Calu3 (cell line): Measurements from ENCODE around the gene CSTPP1. TPM values are rescaled to one million over a fixed set of nuclear protein-coding genes. Genes with fewer than 3 reads are reported as not detected.
A peak's percentile ranks its signal among the peaks of the same experiment; 100 is the strongest.

ENCODE experiments used
- BruUV-seq: library from RNA; stranded (reverse); fragments of 400-500 nt; replicated peaks from 2 replicates; lab custom pipeline; 2021; lab: Mats Ljungman, UMichigan
- CTCF ChIA-PET: fragments of 300-600 bp; sonication (Branson Sonifier 250); formaldehyde crosslinking; loops from one replicate; lab custom pipeline; 2022; ENCODE audit warnings: antibody characterized with exemption; lab: Charles Lee
- DNase-seq: peaks from one replicate; pipeline ENCODE4 v3.0.0; 2022
- H3K27ac Mint-ChIP-seq: one replicate; pipeline ENCODE4 v1.8.0; 2022; ENCODE audit warnings: mixed read lengths; ENCODE audit not compliant: unreplicated experiment
- H3K27me3 Mint-ChIP-seq: one replicate; pipeline ENCODE4 v1.8.0; 2022; ENCODE audit warnings: mixed read lengths; ENCODE audit not compliant: unreplicated experiment
- H3K36me3 Mint-ChIP-seq: one replicate; pipeline ENCODE4 v1.8.0; 2022; ENCODE audit warnings: mild to moderate bottlenecking, moderate library complexity, mixed read lengths; ENCODE audit not compliant: insufficient read depth, unreplicated experiment
- H3K4me1 Mint-ChIP-seq: one replicate; pipeline ENCODE4 v1.8.0; 2022; ENCODE audit warnings: mild to moderate bottlenecking, low read depth, mixed read lengths; ENCODE audit not compliant: unreplicated experiment
- H3K4me3 Mint-ChIP-seq: one replicate; pipeline ENCODE4 v1.8.0; 2022; ENCODE audit warnings: mild to moderate bottlenecking, low read depth, moderate library complexity, mixed read lengths; ENCODE audit not compliant: unreplicated experiment
- H3K9me3 Mint-ChIP-seq: one replicate; pipeline ENCODE4 v1.8.0; 2022; ENCODE audit warnings: low read depth, mixed read lengths; ENCODE audit not compliant: unreplicated experiment
- intact Hi-C: fragments of 100-400 bp; cut with micrococcal nuclease; formaldehyde crosslinking; loops from one replicate; pipeline ENCODE4 v1.10.0; 2022; ENCODE audit not compliant: unreplicated experiment
- total RNA-seq: library from RNA; stranded (reverse); gene quantifications from 2 replicates; pipeline ENCODE4 v1.2.3, GENCODE V29; 2022
- TF ChIP-seq, protein P1 (sequence below): fragments of 200-600 bp; IDR thresholded peaks from one replicate; pipeline ENCODE4 v1.8.0; 2022; ENCODE audit warnings: antibody characterized with exemption; ENCODE audit not compliant: unreplicated experiment

The CSTPP1 gene
- total RNA-seq, 1 experiment from 2014 or later, result 23.2 TPM

DNA sequence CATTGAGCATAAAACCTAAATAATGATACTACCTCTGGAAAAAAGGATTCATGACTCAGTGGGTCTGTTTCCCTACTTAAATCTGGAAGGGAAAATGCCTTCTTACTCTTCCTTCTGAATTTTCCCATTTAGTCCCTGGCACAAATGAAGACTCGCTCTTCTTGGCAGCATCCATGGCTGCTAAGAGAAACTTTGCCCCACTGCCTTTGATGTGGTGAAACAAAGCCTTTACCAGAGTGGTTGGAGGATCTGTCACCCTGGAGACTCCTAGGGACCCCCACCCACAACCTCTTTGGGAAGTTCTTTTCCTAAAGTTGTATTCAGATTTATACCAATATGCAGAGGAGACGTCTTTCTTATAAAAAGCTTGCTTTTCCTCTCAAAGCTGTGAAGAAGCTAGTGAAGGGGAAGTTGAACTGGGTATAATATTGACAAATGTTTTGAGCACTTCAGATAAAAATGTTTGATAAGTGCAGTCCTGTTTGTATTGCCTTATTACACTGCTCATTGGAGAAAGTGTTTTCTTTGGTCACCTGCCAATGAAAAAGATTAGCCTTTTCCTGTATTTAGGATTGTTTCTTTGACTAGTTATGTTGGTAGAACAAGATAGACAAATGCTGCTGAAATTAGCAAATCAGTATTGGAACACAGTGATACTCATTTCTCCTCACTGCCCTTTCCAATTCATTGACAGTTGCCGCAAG, 162.8 kb downstream of the CSTPP1 start:
- no peaks in the 10 kb centered on the region for H3K36me3 Mint-ChIP-seq
- no TSS peak for BruUV-seq
- no peak overlapping the region for H3K27ac Mint-ChIP-seq
- intact Hi-C loops, result no loop called here
- no peak overlapping the region for H3K4me3 Mint-ChIP-seq
- TF ChIP-seq, protein P1, sequence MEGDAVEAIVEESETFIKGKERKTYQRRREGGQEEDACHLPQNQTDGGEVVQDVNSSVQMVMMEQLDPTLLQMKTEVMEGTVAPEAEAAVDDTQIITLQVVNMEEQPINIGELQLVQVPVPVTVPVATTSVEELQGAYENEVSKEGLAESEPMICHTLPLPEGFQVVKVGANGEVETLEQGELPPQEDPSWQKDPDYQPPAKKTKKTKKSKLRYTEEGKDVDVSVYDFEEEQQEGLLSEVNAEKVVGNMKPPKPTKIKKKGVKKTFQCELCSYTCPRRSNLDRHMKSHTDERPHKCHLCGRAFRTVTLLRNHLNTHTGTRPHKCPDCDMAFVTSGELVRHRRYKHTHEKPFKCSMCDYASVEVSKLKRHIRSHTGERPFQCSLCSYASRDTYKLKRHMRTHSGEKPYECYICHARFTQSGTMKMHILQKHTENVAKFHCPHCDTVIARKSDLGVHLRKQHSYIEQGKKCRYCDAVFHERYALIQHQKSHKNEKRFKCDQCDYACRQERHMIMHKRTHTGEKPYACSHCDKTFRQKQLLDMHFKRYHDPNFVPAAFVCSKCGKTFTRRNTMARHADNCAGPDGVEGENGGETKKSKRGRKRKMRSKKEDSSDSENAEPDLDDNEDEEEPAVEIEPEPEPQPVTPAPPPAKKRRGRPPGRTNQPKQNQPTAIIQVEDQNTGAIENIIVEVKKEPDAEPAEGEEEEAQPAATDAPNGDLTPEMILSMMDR, result no peak
- DNase-seq, result peak; percentile 1
- H3K27me3 Mint-ChIP-seq, result no peaks in the 10 kb centered on the region
- CTCF ChIA-PET, result no interaction called here
- H3K4me1 Mint-ChIP-seq, result peaks cover 20% of the 10 kb centered on the region
- peaks cover 5% of the 10 kb centered on the region for H3K9me3 Mint-ChIP-seq

DNA sequence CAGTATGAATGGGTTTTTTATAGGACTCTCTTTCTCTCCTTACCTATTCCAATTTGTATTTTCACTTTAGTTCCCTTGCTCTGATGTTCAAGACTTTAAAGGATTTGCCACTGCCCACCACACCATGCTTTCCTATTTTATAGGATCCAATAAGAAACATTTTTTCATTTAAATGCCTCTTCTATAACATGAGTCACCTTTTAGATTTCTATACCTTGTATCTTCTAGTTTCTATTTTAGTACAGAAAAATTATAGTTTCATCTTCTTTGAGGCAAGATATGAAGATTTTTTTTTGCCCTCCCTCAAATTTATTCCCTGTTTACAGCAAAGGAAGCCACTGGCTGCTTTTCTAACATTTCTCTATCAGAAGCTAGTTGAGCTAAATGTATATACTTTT, 163.4 kb downstream of the CSTPP1 start:
- no peaks in the 10 kb centered on the region for H3K27me3 Mint-ChIP-seq
- peaks cover 22% of the 10 kb centered on the region for H3K4me1 Mint-ChIP-seq
- DNase-seq, result no peak
- H3K9me3 Mint-ChIP-seq, result peaks cover 5% of the 10 kb centered on the region
- no peak overlapping the region for H3K27ac Mint-ChIP-seq
- H3K36me3 Mint-ChIP-seq, result no peaks in the 10 kb centered on the region
- CTCF ChIA-PET, result no interaction called here
- BruUV-seq, result no TSS peak
- H3K4me3 Mint-ChIP-seq, result no peak overlapping the region
- TF ChIP-seq, protein P1, result no peak
- intact Hi-C loops, result no loop called here

DNA sequence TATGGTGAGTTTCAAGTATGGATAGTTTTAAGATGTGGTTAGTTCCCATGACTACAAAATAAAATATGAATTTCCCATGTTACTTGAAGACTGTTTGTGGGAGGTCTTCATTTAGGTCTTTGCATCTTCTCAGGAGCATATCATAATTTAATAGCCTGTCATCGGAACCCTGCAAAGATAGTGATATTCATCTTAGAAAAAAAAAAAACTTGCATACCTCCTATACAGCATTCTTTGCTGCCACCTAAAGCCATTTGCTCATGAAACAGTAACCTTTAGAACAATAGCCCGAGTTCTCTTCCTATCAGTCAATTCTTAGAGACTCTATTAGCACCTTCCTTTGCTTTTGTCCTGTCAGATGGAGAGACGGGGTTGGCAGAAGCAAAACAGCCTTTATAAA, 164.8 kb downstream of the CSTPP1 start:
- no peak for DNase-seq
- peaks cover 22% of the 10 kb centered on the region for H3K4me1 Mint-ChIP-seq
- no peak overlapping the region for H3K4me3 Mint-ChIP-seq
- no peak overlapping the region for H3K27ac Mint-ChIP-seq
- CTCF ChIA-PET, result no interaction called here
- peaks cover 5% of the 10 kb centered on the region for H3K9me3 Mint-ChIP-seq
- intact Hi-C loops, result no loop called here
- no TSS peak for BruUV-seq
- H3K27me3 Mint-ChIP-seq, result no peaks in the 10 kb centered on the region
- TF ChIP-seq, protein P1, result no peak
- H3K36me3 Mint-ChIP-seq, result no peaks in the 10 kb centered on the region

DNA sequence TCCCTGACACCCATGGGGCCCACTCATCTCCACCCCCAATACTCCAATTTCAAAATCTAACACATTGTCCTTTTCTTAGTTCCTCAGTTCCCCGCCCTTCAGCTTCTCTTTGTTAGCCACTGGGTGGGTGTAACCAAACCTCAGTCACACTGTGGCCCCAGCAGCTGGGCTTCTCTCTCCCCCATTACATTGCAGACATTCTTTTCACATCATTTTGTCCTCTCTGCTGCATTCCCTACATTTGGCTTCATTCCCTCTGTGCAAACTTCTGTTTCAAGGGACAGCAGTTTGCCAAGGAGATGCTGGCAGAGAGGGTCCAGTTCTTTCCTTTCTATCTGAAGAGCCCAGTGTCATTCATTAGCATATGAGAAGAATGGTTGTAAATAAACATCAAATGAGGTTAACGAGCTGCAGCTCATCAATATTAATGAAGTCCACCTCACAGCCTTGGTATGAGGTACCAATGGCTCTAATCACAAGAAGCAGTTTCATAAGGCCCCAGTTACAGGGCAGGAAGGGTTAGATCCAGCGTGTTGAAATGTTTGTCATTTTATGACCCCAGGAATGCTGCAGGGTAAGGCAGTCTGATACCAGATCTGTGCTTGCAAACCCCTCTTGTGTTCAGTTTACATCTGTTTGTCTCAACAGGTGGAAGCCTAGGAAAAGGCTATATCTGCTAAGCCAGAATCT, 167.8 kb downstream of the CSTPP1 start:
- Mint-ChIP-seq H3K4me3 (no peak overlapping the region), H3K27me3 (no peaks in the 10 kb centered on the region), H3K27ac (no peak overlapping the region), H3K9me3 (no peaks in the 10 kb centered on the region), H3K4me1 (peaks cover 16% of the 10 kb centered on the region), H3K36me3 (no peaks in the 10 kb centered on the region)
- intact Hi-C loops, result no loop called here
- TF ChIP-seq, protein P1, result no peak
- BruUV-seq, result no TSS peak
- CTCF ChIA-PET, result no interaction called here
- no peak for DNase-seq
